Mesodermal cell (in vitro differentiated cells): ENCODE results near the gene GNAT3.

ENCODE experiments used
- H3K27ac ChIP-seq: 2 replicates; pipeline ENCODE4 v1.7.0; 2013; ENCODE audit warnings: mild to moderate bottlenecking, low read depth, low read length, moderate library complexity; ENCODE audit not compliant: severe bottlenecking
- H3K36me3 ChIP-seq: 2 replicates; pipeline ENCODE4 v1.7.1; 2013; ENCODE audit warnings: mild to moderate bottlenecking, low read length, moderate library complexity; ENCODE audit not compliant: control insufficient read depth, insufficient read depth
- H3K4me1 ChIP-seq: one replicate; pipeline ENCODE4 v1.7.1; 2013; ENCODE audit warnings: mild to moderate bottlenecking, low read length; ENCODE audit not compliant: insufficient read depth, control insufficient read depth, poor library complexity, severe bottlenecking
- H3K4me3 ChIP-seq: 2 replicates; pipeline ENCODE4 v1.7.0; 2013; ENCODE audit warnings: low read length, control low read depth, mild to moderate bottlenecking; ENCODE audit not compliant: insufficient read depth, poor library complexity, severe bottlenecking; ENCODE audit errors: extremely low read depth
- H3K9me3 ChIP-seq: 2 replicates; pipeline ENCODE4 v1.7.1; 2013; ENCODE audit warnings: mild to moderate bottlenecking, low read length, moderate library complexity; ENCODE audit not compliant: control insufficient read depth
- WGBS, 2 experiments: methylation state at CpG; one replicate each; pipeline ENCODE4 v1.1.5; 2013; ENCODE audit warnings: missing lambda C conversion rate in 2 of 2; ENCODE audit not compliant: insufficient coverage in 2 of 2; 5-methylcytosine and 5-hydroxymethylcytosine counted together

GNAT3 gene

GRCh38 chr7:80505900-80506500, 5.9 kb downstream of the GNAT3 start:
- Histone ChIP-seq H3K4me3 (no peak overlapping the region), H3K36me3 (no peaks in the 10 kb centered on the region), H3K9me3 (no peaks in the 10 kb centered on the region), H3K4me1 (no peaks in the 10 kb centered on the region), H3K27ac (no peak overlapping the region)
- 100% methylated on average over 1 of the region's 7 CpGs; no CpG with 5 or more reads in 1 of the 2 experiments for WGBS, 2 experiments

- peaks cover 5% of the 10 kb centered on the region for H3K4me1 ChIP-seq
- no peaks in the 10 kb centered on the region for H3K9me3 ChIP-seq
- WGBS, 2 experiments, result no CpG with 5 or more reads among the region's 1 CpG
- H3K36me3 ChIP-seq, result no peaks in the 10 kb centered on the region
- H3K27ac ChIP-seq, result no peak overlapping the region
- H3K4me3 ChIP-seq, result no peak overlapping the region
Observed at GRCh38 chr7:80500325-80500724, 11.5 kb downstream of the GNAT3 start.

GRCh38 chr7:80499350-80499953, 12.4 kb downstream of the GNAT3 start:
- Histone ChIP-seq H3K9me3 (no peaks in the 10 kb centered on the region), H3K36me3 (no peaks in the 10 kb centered on the region), H3K27ac (peak overlapping the region; percentile 33), H3K4me3 (no peak overlapping the region), H3K4me1 (peaks cover 5% of the 10 kb centered on the region)
- WGBS, 2 experiments, result 67% methylated on average over 1 of the region's 1 CpG; no CpG with 5 or more reads in 1 of the 2 experiments

- H3K36me3 ChIP-seq, result no peaks in the 10 kb centered on the region
- no peaks in the 10 kb centered on the region for H3K9me3 ChIP-seq
- H3K4me3 ChIP-seq, result no peak overlapping the region
- peak overlapping the region; percentile 33 for H3K27ac ChIP-seq
- H3K4me1 ChIP-seq, result peaks cover 5% of the 10 kb centered on the region
- 100% methylated on average over 1 of the region's 4 CpGs; no CpG with 5 or more reads in 1 of the 2 experiments for WGBS, 2 experiments
Observed at GRCh38 chr7:80498481-80499349, 13.1 kb downstream of the GNAT3 start.

- Histone ChIP-seq H3K9me3 (no peaks in the 10 kb centered on the region), H3K36me3 (no peaks in the 10 kb centered on the region), H3K27ac (no peak overlapping the region), H3K4me1 (peaks cover 5% of the 10 kb centered on the region), H3K4me3 (no peak overlapping the region)
- 92 to 100% methylated on average over 1 to 2 of the region's 3 CpGs for WGBS, 2 experiments
Observed at GRCh38 chr7:80496586-80496985, 15.3 kb downstream of the GNAT3 start.

GRCh38 chr7:80493121-80493849, 18.6 kb downstream of the GNAT3 start:
- no CpG with 5 or more reads among the region's 1 CpG for WGBS, 2 experiments
- Histone ChIP-seq H3K36me3 (no peaks in the 10 kb centered on the region), H3K9me3 (no peaks in the 10 kb centered on the region), H3K4me3 (no peak overlapping the region), H3K27ac (no peak overlapping the region), H3K4me1 (peaks cover 3% of the 10 kb centered on the region)

- H3K4me1 ChIP-seq, result peaks cover 3% of the 10 kb centered on the region
- H3K4me3 ChIP-seq, result no peak overlapping the region
- no peaks in the 10 kb centered on the region for H3K36me3 ChIP-seq
- WGBS, 2 experiments, result 80 to 81% methylated on average over 4 of the region's 4 CpGs
- no peaks in the 10 kb centered on the region for H3K9me3 ChIP-seq
- no peak overlapping the region for H3K27ac ChIP-seq
Observed at GRCh38 chr7:80491462-80491861, 20.4 kb downstream of the GNAT3 start.

GRCh38 chr7:80488851-80489370, 23.0 kb downstream of the GNAT3 start:
- Histone ChIP-seq H3K27ac (no peak overlapping the region), H3K36me3 (no peaks in the 10 kb centered on the region), H3K4me1 (no peaks in the 10 kb centered on the region), H3K4me3 (no peak overlapping the region), H3K9me3 (no peaks in the 10 kb centered on the region)
- 89 to 100% methylated on average over 1 to 3 of the region's 5 CpGs for WGBS, 2 experiments

GRCh38 chr7:80488406-80488805, 23.5 kb downstream of the GNAT3 start:
- no peak overlapping the region for H3K27ac ChIP-seq
- no peaks in the 10 kb centered on the region for H3K9me3 ChIP-seq

GRCh38 chr7:80485721-80486120, 26.1 kb downstream of the GNAT3 start:
- Histone ChIP-seq H3K36me3 (no peaks in the 10 kb centered on the region), H3K4me1 (no peaks in the 10 kb centered on the region), H3K27ac (no peak overlapping the region), H3K4me3 (no peak overlapping the region), H3K9me3 (no peaks in the 10 kb centered on the region)

More at GRCh38 chr7:80488406-80488805, 23.5 kb downstream of the GNAT3 start:
- no peaks in the 10 kb centered on the region for H3K36me3 ChIP-seq
- H3K4me1 ChIP-seq, result no peaks in the 10 kb centered on the region
- no peak overlapping the region for H3K4me3 ChIP-seq
